ENCODE data around the gene TMPRSS3. TPM values are rescaled to one million over a fixed set of nuclear protein-coding genes. Genes with fewer than 3 reads are reported as not detected.

The TMPRSS3 gene
- total RNA-seq, 2 experiments from 2014 or later, result 22.3 to 27.4 TPM

- Mint-ChIP-seq H3K4me1 (peaks cover 12% of the 10 kb centered on the region), H3K27me3 (no peaks in the 10 kb centered on the region), H3K9me3 (ENCODE audit: low read depth) (no peaks in the 10 kb centered on the region), H3K36me3 (no peaks in the 10 kb centered on the region), H3K27ac (no peak overlapping the region), H3K4me3 (no peak overlapping the region)
- CTCF ChIA-PET, result no interaction called here
- peak; percentile 11 for DNase-seq
- ATAC-seq, result no peak
Observed at GRCh38 chr21:42343963-42344510, 51.8 kb downstream of the TMPRSS3 start.

- CTCF ChIA-PET, result no interaction called here
- ATAC-seq, result no peak
- H3K9me3 Mint-ChIP-seq (ENCODE audit: low read depth), result no peaks in the 10 kb centered on the region
- no peak for DNase-seq
- H3K4me3 Mint-ChIP-seq, result no peak overlapping the region
- H3K27ac Mint-ChIP-seq, result no peak overlapping the region
- H3K27me3 Mint-ChIP-seq, result no peaks in the 10 kb centered on the region
- H3K36me3 Mint-ChIP-seq, result no peaks in the 10 kb centered on the region
- H3K4me1 Mint-ChIP-seq, result peaks cover 16% of the 10 kb centered on the region
Observed at GRCh38 chr21:42343556-42343955, 52.3 kb downstream of the TMPRSS3 start.

DNA sequence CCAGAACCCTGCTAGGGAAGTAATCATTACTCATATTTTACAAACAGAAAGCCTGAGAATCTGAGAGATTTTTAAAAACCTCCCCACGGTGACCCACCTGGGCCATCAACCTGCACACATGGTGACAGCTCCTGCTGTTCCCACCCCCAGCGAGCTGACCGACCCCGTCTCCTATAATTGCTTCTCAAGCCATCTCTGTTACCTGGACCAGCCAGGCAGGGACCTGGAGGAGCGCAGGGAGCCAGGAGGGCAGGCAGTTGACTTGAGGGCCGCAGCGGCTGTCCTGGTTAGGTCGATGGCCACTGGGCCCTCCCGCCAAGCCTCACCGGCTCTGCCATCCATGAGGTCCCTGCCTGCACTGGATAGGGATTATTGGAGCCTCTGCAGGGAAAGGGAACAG, 52.8 kb downstream of the TMPRSS3 start:
- no peak overlapping the region for H3K4me3 Mint-ChIP-seq
- H3K36me3 Mint-ChIP-seq, result no peaks in the 10 kb centered on the region
- ATAC-seq (no peak), DNase-seq (no peak)
- H3K27me3 Mint-ChIP-seq, result no peaks in the 10 kb centered on the region
- H3K9me3 Mint-ChIP-seq (ENCODE audit: low read depth), result no peaks in the 10 kb centered on the region
- CTCF ChIA-PET, result interaction anchor here (0.7 to 1.0 kb wide), 2 partner anchors 61 to 197 kb away, joined by 3 to 6 read pairs; partner anchors contain the start of gene UBASH3A
- no peak overlapping the region for H3K27ac Mint-ChIP-seq
- peaks cover 21% of the 10 kb centered on the region for H3K4me1 Mint-ChIP-seq

DNA sequence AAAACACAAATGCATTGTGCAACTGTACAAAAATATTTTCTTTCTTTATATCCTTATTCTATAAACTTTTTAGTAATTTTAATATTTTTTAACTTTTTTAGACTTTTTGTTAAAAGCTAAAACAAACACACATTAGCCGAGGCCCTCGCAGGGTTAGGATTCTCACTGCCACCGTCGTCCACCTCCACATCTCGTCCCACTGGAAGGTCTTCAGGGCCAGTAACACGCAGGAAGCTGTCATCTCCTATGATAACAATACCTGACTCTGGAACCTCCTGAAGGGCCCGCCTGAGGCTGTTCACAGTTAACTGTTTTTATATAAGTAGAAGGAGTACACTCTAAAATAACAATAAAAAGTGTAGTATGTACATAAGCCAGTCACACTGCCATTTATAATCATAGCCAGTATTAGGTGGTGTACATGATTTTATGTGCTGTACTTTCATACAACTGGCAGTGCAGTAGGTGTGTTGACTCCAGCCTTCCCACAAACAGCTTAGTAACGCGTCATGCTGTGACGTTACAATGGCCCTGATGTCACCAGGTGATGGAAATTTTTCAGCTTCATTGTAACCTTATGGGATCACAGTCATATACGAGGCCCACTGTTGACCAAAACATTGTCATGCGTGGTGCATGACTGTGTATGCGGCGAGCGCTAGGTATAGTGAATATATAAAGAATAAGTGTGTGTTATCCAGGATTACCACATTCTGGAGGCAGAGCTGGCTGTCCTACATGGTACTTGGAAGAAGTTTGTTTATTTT, 53.9 kb downstream of the TMPRSS3 start:
- no peaks in the 10 kb centered on the region for H3K9me3 Mint-ChIP-seq (ENCODE audit: low read depth)
- CTCF ChIA-PET, result interaction anchor here (0.7 to 1.0 kb wide), 3 partner anchors 39 to 196 kb away, joined by 3 to 6 read pairs (median 3); partner anchors contain the start of gene UBASH3A
- DNase-seq (no peak), ATAC-seq (no peak)
- peaks cover 27% of the 10 kb centered on the region for H3K4me1 Mint-ChIP-seq
- no peaks in the 10 kb centered on the region for H3K36me3 Mint-ChIP-seq
- H3K27me3 Mint-ChIP-seq, result peaks cover 4% of the 10 kb centered on the region
- no peak overlapping the region for H3K4me3 Mint-ChIP-seq
- H3K27ac Mint-ChIP-seq, result no peak overlapping the region

GRCh38 chr21:42340187-42341050, 55.4 kb downstream of the TMPRSS3 start:
- CTCF ChIA-PET, result no interaction called here
- ATAC-seq, result no peak
- peak; percentile 37 for DNase-seq
- Mint-ChIP-seq H3K27ac (no peak overlapping the region), H3K9me3 (ENCODE audit: low read depth) (no peaks in the 10 kb centered on the region), H3K27me3 (peaks cover 13% of the 10 kb centered on the region), H3K4me3 (no peak overlapping the region), H3K36me3 (no peaks in the 10 kb centered on the region), H3K4me1 (peaks cover 27% of the 10 kb centered on the region)

DNA sequence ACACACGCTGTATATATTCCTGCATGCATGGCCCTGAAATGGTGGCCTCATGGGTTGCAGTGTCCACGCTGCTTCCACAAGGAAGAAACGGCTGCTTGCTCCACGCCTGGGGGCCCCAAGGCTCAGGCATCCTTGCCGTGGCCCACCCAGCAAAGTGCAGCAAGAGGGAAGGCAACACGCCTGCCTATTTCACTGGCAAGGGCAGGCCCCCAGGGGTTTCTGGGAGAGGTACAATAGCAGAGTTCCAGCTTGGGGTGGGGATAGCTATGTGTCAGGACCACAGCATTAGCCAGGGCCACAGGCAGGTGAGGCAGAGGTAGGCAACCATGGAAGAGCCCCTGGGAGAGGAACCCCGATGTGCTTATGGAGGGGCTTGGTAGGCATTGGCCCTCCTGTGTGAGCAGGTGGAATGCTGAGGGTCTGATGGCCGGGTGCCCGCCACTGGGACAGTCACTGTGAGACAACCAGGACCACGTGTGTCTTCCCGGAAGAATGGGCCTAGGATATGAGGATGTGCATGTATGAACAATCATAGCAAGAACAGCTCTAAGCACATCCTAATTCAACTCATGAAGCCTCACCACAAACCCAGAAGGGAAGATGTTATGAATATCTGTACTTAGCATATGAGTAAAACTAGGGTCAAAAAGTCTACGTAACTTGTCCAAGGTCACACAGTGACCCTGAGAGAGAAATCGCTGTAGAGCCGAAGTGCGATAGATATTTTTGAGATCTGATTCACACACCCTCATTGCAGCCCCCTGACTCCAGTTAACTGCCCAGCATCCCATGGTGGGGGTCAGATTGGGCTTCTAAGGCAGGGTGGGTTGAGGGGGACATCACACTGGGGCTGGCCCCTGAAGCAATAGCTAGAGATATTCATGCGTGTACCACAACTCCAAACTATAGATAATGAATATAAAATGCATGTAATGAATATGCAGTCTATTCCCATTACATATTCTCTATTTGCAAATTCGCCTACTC, 56.8 kb downstream of the TMPRSS3 start:
- Mint-ChIP-seq H3K27me3 (peaks cover 18% of the 10 kb centered on the region), H3K27ac (no peak overlapping the region), H3K9me3 (ENCODE audit: low read depth) (no peaks in the 10 kb centered on the region), H3K36me3 (no peaks in the 10 kb centered on the region), H3K4me1 (peaks cover 27% of the 10 kb centered on the region), H3K4me3 (no peak overlapping the region)
- CTCF ChIA-PET, result interaction anchor here (0.8 to 4.6 kb wide), 12 partner anchors 8 to 221 kb away, joined by 3 to 24 read pairs (median 4); no protein-coding TSS in a partner anchor
- DNase-seq (peak; percentile 50), ATAC-seq (peak; percentile 55)

GRCh38 chr21:42337830-42338728, 57.8 kb downstream of the TMPRSS3 start:
- Mint-ChIP-seq H3K36me3 (no peaks in the 10 kb centered on the region), H3K4me3 (no peak overlapping the region), H3K9me3 (ENCODE audit: low read depth) (no peaks in the 10 kb centered on the region), H3K27ac (no peak overlapping the region), H3K4me1 (peaks cover 27% of the 10 kb centered on the region), H3K27me3 (peaks cover 18% of the 10 kb centered on the region)
- ATAC-seq (peak; percentile 90), DNase-seq (peak; percentile 87)
- CTCF ChIA-PET, result interaction anchor here (0.5 to 4.6 kb wide), 18 partner anchors 9 to 220 kb away, joined by 3 to 24 read pairs (median 4); partner anchors contain the start of gene UBASH3A

- Mint-ChIP-seq H3K4me3 (no peak overlapping the region), H3K4me1 (peaks cover 27% of the 10 kb centered on the region), H3K27me3 (peaks cover 25% of the 10 kb centered on the region), H3K27ac (no peak overlapping the region), H3K36me3 (no peaks in the 10 kb centered on the region), H3K9me3 (ENCODE audit: low read depth) (no peaks in the 10 kb centered on the region)
- DNase-seq, result peak; percentile 2
- ATAC-seq, result no peak
- CTCF ChIA-PET, result interaction anchor here (0.5 to 4.6 kb wide), 12 partner anchors 10 to 197 kb away, joined by 3 to 24 read pairs (median 4); partner anchors contain the start of gene UBASH3A
Observed at GRCh38 chr21:42337276-42337675, 58.6 kb downstream of the TMPRSS3 start.

DNA sequence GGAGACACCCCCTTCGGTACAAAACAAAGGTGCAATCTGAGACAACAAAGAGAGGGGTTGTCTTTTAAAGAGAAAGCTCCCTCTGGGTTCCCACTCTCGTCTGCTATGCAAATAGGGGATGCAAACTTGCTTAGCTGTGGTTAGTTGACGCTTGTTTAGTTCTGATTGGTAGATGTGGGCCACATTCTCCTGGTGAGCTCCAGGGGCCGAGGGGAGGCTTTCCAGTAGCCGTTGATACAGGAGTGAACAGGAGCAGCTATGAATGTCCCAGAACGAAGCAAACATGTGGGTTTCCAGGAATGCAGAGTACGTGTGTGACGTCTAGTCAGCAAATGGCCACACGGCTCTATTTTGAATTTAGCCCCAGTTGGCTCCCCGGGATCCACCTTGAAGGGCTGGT, 59.8 kb downstream of the TMPRSS3 start:
- ATAC-seq (no peak), DNase-seq (peak; percentile 15)
- H3K36me3 Mint-ChIP-seq, result peaks cover 8% of the 10 kb centered on the region
- no peak overlapping the region for H3K27ac Mint-ChIP-seq
- CTCF ChIA-PET, result interaction anchor here (1.0 to 4.6 kb wide), 4 partner anchors 26 to 124 kb away, joined by 3 to 24 read pairs (median 4); no protein-coding TSS in a partner anchor
- H3K27me3 Mint-ChIP-seq, result peaks cover 35% of the 10 kb centered on the region
- H3K4me1 Mint-ChIP-seq, result peaks cover 27% of the 10 kb centered on the region
- peaks cover 5% of the 10 kb centered on the region for H3K9me3 Mint-ChIP-seq (ENCODE audit: low read depth)
- no peak overlapping the region for H3K4me3 Mint-ChIP-seq

DNA sequence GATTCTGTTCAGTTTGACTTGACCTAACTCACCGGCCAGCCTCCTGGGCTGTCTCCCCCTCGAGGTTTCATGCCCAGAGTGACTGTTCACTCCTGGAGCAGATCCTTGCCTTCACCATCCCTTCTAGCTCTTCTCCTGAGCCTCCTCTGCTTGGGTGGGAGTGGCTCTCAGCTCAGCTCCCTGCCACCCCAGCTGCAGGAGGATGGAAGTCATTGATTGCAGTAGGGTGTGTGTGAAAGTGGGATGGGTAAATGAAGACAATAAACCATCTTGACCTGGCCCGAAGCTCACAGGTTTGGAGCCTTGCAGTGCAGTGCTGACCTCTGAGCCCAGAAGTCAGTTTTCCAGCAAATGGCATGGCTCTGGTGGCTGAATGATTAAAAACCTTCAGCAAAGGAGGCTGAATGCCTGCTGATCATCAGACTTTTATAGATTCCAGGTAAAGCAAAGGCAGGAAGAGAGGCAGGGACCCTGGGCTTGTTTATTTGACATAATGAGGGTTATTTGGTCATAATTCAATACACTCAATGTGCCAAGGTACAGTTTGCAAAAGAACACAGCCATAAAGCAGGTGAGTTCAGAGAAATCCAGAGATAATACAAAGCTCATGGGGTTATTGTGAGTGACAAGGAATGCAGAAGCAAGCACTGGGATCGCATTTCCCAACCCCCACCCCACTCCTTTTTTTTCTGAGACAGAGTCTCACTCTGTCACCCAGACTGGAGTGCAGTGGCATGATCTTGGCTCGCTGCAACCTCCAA, 63.1 kb downstream of the TMPRSS3 start:
- ATAC-seq (no peak), DNase-seq (peak; percentile 25)
- Mint-ChIP-seq H3K27ac (no peak overlapping the region), H3K9me3 (ENCODE audit: low read depth) (peaks cover 7% of the 10 kb centered on the region), H3K4me3 (no peak overlapping the region), H3K4me1 (peaks cover 4% of the 10 kb centered on the region), H3K36me3 (peaks cover 10% of the 10 kb centered on the region), H3K27me3 (peaks cover 40% of the 10 kb centered on the region)
- CTCF ChIA-PET, result no interaction called here

DNA sequence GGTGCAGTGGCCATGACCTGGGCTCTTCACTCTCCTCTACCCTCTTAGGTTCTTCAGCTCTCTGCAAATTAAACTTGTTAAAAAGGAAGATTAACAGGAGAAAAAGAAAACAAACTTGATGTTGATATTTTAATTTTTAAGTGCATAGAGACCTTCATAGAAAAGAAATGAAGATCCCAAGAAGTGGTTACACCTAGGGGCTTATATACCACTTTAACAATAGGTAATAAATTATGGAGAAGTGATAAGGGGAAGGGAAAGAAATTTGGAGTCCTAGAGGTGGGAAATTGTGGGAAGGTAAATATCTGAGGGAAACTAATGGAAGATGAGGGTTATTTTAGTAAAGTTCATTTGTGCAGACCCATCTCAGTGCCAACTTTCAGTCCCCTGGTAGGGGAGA, 64.2 kb downstream of the TMPRSS3 start:
- no peak for ATAC-seq
- Mint-ChIP-seq H3K27me3 (peaks cover 39% of the 10 kb centered on the region), H3K27ac (no peak overlapping the region), H3K4me1 (peaks cover 1% of the 10 kb centered on the region), H3K4me3 (no peak overlapping the region), H3K36me3 (peaks cover 10% of the 10 kb centered on the region), H3K9me3 (ENCODE audit: low read depth) (peaks cover 7% of the 10 kb centered on the region)
- no peak for DNase-seq
- CTCF ChIA-PET, result no interaction called here
